HL-60 (cell line): Measurements from ENCODE around the gene GPATCH4.

ENCODE experiments used
- POLR2AphosphoS5 ChIP-seq: IDR thresholded peaks from 2 replicates; pipeline ENCODE4 v1.6.1; 2012; ENCODE audit warnings: low read depth
- TF ChIP-seq, protein P1 (sequence below): IDR thresholded peaks from one replicate; pipeline ENCODE4 v1.5.1; 2011; ENCODE audit warnings: low read length, control low read depth, inconsistent platforms; ENCODE audit not compliant: insufficient read depth

GRCh38 chr1:156559086-156559796, 42.0 kb downstream of the GPATCH4 start:
- TF ChIP-seq, protein P1, sequence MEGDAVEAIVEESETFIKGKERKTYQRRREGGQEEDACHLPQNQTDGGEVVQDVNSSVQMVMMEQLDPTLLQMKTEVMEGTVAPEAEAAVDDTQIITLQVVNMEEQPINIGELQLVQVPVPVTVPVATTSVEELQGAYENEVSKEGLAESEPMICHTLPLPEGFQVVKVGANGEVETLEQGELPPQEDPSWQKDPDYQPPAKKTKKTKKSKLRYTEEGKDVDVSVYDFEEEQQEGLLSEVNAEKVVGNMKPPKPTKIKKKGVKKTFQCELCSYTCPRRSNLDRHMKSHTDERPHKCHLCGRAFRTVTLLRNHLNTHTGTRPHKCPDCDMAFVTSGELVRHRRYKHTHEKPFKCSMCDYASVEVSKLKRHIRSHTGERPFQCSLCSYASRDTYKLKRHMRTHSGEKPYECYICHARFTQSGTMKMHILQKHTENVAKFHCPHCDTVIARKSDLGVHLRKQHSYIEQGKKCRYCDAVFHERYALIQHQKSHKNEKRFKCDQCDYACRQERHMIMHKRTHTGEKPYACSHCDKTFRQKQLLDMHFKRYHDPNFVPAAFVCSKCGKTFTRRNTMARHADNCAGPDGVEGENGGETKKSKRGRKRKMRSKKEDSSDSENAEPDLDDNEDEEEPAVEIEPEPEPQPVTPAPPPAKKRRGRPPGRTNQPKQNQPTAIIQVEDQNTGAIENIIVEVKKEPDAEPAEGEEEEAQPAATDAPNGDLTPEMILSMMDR: no peak
- no peak for TF ChIP-seq POLR2AphosphoS5
